Posterior cingulate gyrus (tissue), 11 donors: Measurements from ENCODE around the gene RHOB.
"Not testable (repeated sequence)": the region's sequence is repeated elsewhere in the genome, so short reads cannot be mapped to it uniquely, and the experiment has no call there.

Experiments
- DNase-seq, 10 donors: peaks; one replicate each; pipeline versions ENCODE4 v3.0.0 to v3.0.0-alpha.2; 2020 to 2021; ENCODE audit warnings: mixed read lengths in 3 of 10
- intact Hi-C: fragments of 100-400 bp; cut with DNase I; formaldehyde crosslinking; loops from one replicate; pipeline ENCODE4 v1.15.1; 2023

The RHOB gene

GRCh38 chr2:20450201-20450999, 3.5 kb downstream of the RHOB start:
- peak; percentile 76 to 97 (median 83) for DNase-seq
- intact Hi-C loops, result loop anchor here (5.0 kb wide), 1 partner anchor 67 kb away; no protein-coding TSS in a partner anchor

DNA sequence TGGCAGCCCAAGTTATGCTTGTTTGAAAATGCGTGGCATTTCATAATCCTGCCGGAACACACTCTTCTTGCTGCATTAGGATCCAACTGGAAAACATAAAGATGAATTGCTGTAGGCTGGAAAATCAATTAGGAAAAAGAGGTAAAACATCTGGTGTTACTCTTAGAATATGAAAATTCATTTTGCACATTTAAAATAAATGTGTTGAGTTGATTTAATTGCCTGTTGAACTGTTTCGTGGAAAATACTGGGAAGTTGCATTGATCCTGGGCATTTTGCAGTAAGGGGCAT, 4.1 kb downstream of the RHOB start:
- peak in 1 of 10 donors; percentile 18 for DNase-seq
- intact Hi-C loops, result loop anchor here (5.0 kb wide), 1 partner anchor 66 kb away; no protein-coding TSS in a partner anchor

DNA sequence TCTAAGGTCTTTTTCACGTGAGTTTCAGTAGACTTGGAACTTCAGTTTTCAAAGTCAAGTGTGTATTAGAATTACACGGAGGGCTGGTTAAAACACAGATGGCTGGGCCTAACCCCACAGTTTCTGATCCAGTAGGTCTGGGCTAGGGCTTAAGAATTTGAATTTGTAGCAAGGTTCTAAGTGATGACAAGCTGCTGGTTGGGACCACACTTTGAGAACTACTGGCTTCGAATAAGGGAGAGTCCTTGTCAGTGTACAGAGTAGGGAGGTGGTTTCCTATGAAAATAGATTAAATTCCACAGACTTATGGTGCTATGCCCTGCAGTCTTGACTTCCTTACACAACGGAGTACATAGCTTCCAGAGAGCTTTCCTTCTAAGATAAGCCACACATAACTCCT, 4.5 kb downstream of the RHOB start:
- DNase-seq, result no peak
- intact Hi-C loops, result loop anchor here (5.0 kb wide), 1 partner anchor 66 kb away; no protein-coding TSS in a partner anchor

- DNase-seq, result peak in 1 of 10 donors; percentile 36
- intact Hi-C loops, result loop anchor here (5.0 kb wide), 1 partner anchor 65 kb away; no protein-coding TSS in a partner anchor
Measured at GRCh38 chr2:20451761-20452499, 5.1 kb downstream of the RHOB start.

DNA sequence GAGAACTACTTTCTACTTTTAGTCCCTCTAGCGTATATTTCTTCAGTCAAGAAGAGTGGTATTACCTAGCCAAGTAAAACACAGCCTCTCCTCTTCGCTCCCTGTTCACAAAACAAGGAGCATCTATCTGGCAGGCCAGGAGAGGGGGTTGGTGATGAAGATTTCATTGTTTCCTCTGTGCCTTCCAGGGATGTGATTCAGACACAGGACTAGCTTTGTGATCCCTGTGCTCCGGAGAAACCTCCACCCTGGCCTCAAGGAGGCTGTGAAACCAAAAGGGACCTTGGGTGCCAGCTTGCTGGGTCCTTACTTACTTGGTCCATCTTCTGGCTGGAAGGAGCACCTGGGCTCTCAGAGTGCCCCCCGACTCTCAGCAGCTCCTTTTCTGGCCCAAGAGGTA, 5.7 kb downstream of the RHOB start:
- peak in 1 of 10 donors; percentile 77 for DNase-seq
- intact Hi-C loops, result loop anchor here (5.0 kb wide), 1 partner anchor 65 kb away; no protein-coding TSS in a partner anchor

DNA sequence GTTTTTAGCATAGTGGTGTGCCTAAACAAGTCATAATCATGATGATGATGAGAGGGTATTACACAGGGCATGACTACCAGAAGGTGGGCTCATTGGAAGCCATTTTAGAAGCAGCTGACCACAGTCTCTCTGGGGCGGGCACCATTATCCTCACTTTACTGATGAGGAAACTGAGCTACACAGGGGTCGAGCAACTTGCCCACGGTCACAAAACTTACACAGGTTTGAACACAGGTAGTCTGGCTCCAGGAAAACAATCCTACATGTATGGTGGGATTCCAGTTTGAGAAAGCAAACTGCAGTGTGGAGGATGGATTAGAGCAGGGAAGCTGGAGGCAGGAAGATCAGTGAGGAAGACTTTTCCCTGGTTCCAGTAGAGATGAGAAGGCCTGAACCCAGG, 6.2 kb downstream of the RHOB start:
- no peak for DNase-seq
- intact Hi-C loops, result loop anchor here (5.0 kb wide), 1 partner anchor 64 kb away; no protein-coding TSS in a partner anchor

- intact Hi-C loops, result loop anchor here (5.0 kb wide), 1 partner anchor 63 kb away; no protein-coding TSS in a partner anchor
- no peak for DNase-seq
Measured at GRCh38 chr2:20454036-20454981, 7.4 kb downstream of the RHOB start.

- intact Hi-C loops, result no loop called here
Measured at GRCh38 chr2:20455076-20455587, 8.3 kb downstream of the RHOB start.

DNA sequence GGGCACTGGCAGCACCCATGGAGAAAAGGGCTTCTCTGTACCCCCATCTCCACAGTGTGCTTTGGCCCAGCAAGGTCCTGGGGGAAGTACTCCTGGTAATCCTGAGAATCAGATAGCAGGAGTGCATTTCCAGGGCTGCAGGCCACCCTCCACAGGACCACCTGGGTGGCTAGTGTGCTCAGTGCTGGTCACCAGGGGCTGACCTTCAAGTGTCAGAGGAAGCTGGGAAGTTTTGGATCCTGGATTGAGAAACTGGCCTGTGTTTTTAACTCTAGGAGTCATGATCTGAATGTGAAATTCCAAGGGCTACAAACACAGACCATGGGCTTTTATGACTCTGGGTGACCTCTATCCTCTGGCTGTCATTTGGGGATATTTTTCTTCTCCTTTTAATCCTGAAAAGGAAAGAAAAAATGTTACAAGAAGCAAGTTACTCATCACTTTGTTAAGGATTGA, 9.3 kb downstream of the RHOB start:
- intact Hi-C loops, result no loop called here
- DNase-seq, result peak in 1 of 10 donors; percentile 24

More at GRCh38 chr2:20455076-20455587, 8.3 kb downstream of the RHOB start:
- DNase-seq, result no peak

GRCh38 chr2:20456636-20457426, 10.0 kb downstream of the RHOB start:
- DNase-seq, result no peak
- intact Hi-C loops, result no loop called here

- intact Hi-C loops, result no loop called here
- DNase-seq, result peak in 1 of 10 donors; percentile 15
Measured at GRCh38 chr2:20457661-20458630, 11.1 kb downstream of the RHOB start.

GRCh38 chr2:20458737-20459484, 12.0 kb downstream of the RHOB start:
- peak in 1 of 10 donors; percentile 13 for DNase-seq
- intact Hi-C loops, result not testable (repeated sequence)

GRCh38 chr2:20465716-20466394, 19.0 kb downstream of the RHOB start:
- intact Hi-C loops, result no loop called here

DNA sequence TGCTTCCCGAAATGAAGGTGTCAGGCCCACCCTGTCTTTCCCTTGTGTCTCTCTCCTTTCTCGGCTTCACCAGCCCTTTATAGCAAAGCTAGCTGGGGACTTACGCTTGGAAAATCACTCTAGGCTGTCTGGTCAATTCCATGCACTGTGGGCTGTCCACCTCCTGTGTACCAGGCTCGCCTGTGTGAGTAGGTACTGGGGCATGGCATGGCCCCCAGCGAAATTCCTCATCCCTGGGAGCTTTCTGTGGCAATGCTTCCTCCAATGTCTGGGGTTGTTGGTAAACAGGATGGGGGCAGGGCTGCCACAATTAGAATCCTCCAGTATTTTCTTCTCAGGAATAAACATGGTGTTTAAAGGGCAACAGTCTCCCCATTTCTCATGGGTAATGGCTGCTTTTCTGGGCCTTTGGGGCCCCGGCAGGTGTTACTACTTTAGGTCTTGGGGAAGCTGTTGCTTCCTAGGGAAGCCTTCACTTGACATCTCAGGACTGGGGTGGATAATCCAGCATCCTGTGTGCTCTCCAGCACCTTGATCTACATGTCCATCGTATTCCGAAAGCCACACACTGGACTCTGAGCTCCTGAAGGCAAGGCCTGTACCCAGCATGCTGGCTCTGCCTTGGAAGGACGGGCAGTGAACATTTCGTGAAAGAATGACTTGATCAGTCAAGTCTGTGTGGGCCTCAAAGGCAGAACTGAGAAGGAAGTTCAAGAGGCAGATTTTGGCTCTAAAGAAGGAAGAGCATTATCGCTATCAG, 21.1 kb downstream of the RHOB start:
- intact Hi-C loops, result no loop called here
- DNase-seq, result no peak

More at GRCh38 chr2:20465716-20466394, 19.0 kb downstream of the RHOB start:
- peak in 1 of 10 donors; percentile 9 for DNase-seq

DNA sequence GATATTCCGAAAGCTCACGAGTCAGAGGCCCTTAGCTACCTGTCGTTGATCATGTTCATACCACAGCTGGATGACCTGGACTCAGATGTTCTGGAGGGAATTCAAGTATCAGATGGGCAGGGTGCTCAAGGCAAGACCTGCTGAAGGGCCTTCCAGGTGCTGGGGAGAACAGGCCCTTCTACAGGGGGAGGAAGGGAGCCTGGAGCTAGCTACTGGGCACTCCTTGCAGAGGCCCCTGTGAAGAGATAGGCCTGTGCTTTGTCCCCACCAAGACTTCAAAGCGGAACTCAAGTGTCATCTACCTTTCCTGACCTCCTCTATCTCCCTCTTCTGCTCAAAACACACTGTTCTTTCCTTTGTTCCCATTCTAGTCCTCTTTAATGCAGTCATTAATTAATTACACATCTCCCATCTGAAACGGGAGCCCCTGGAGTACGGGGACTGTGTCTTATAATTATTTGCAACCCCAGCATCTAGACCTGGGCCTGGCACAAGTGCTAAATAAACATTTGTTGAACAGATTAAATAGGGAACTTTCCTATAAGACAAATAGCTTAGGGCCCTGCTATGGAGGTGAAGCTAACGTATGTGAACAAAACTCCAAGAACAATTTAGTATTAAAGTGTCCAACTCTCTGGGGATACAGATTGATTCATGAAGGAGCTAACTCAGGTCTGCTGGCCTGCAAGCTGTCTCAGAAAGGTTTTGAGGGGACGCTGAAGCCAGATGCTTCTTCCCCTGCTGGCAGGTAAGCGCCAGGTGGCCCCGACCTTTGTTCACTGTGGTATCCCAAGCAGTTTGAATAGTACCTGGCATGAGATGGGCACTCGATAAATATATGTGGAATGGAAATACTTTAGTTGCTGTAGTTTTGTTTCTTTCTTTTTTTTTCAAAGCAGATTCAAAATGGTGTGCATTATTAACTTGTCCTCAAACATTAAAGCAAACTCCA, 22.0 kb downstream of the RHOB start:
- DNase-seq, result no peak
- intact Hi-C loops, result no loop called here
